Loucy (cell line): ENCODE results near the gene CLASP1.

Experiments
- CTCF ChIP-seq: fragments of 200-600 bp; sonication (generic); conservative IDR thresholded peaks from 2 replicates; pipeline ENCODE4 v1.5.1; 2014; ENCODE audit warnings: mild to moderate bottlenecking, antibody characterized with exemption, low read length
- EZH2phosphoT487 ChIP-seq: fragments of 200-600 bp; IDR thresholded peaks from 2 replicates; pipeline ENCODE4 v1.6.1; 2018; ENCODE audit warnings: antibody characterized with exemption, mild to moderate bottlenecking, moderate library complexity, borderline replicate concordance

GRCh38 chr2:121330921-121331320 is 318.3 kb downstream of the CLASP1 start:
- no peak for TF ChIP-seq CTCF
- no peak for TF ChIP-seq EZH2phosphoT487
